Left ventricle myocardium inferior (tissue), 1 donor: ENCODE results near the gene PROK1. TPM values are rescaled to one million over a fixed set of nuclear protein-coding genes. Genes with fewer than 3 reads are reported as not detected.

Experiments used
- DNase-seq: peaks from one replicate; pipeline ENCODE4 v3.0.0-alpha.2; 2020
- H3K27ac ChIP-seq: fragments of 200-600 bp; replicated peaks from 2 replicates; pipeline ENCODE4 v1.8.0; 2021
- H3K27me3 ChIP-seq: fragments of 200-600 bp; 2 replicates; pipeline ENCODE4 v1.8.0; 2021; ENCODE audit warnings: low read depth
- H3K36me3 ChIP-seq: fragments of 200-600 bp; 2 replicates; pipeline ENCODE4 v1.8.0; 2021
- H3K4me1 ChIP-seq: fragments of 200-600 bp; 2 replicates; pipeline ENCODE4 v1.8.0; 2021
- H3K4me3 ChIP-seq: fragments of 200-600 bp; 2 replicates; pipeline ENCODE4 v1.8.0; 2021; ENCODE audit warnings: mild to moderate bottlenecking, moderate library complexity
- H3K9me3 ChIP-seq: fragments of 200-600 bp; replicated peaks from 2 replicates; pipeline ENCODE4 v1.8.0; 2021
- CTCF ChIP-seq: fragments of 200-600 bp; IDR thresholded peaks from 2 replicates; pipeline ENCODE4 v1.8.0; 2021; ENCODE audit warnings: antibody characterized with exemption, mild to moderate bottlenecking, borderline replicate concordance
- intact Hi-C: fragments of 100-400 bp; cut with micrococcal nuclease; formaldehyde crosslinking; loops from one replicate; pipeline ENCODE4 v1.11.0; 2022
- total RNA-seq: library from RNA; stranded (reverse); fragmentation: NEBNext Ultra II Directional; extraction: Animal tissue kit (Norgen Biotek cat#: 25700); gene quantifications from one replicate; pipeline ENCODE4 v1.2.1, GENCODE V29; 2021
- donor health status: DM: no; HTN: yes; CAD: no; lungs with severe emphysema.

Gene PROK1
- total RNA-seq, 1 donor from 2014 or later, result not detected

DNA sequence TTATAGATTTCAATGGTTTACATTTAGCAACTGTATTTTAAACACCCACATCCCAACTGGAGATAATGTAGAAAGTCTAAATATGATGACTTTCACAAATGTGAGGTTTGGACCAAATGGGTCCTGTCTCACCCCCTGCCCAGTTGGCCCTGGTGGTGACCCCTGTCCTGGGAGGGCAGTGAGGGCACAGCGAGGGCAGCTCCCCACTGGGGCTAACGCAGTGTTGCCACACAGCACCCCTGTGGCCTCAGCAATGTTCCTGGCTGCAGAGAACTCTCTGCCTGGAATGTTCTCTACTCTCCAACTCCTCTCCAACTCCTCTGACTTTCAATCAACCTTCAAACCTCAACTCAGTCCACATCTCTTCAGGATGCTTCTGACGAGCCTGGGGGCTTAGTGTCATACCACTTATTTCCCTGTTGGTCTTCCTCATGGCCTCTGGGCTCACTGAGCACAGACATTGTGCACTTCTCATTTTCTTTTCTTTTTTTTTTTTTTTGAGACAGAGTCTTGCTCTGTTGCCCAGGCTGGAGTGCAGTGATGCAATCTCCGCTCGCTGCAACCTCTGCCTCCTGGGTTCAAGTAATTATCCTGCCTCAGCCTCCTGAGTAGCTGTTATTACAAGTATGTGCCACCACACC is 42.2 kb downstream of the PROK1 start:
- Histone ChIP-seq H3K36me3 (no peaks in the 10 kb centered on the region), H3K4me3 (no peak overlapping the region), H3K27me3 (no peaks in the 10 kb centered on the region), H3K9me3 (no peaks in the 10 kb centered on the region), H3K4me1 (no peaks in the 10 kb centered on the region), H3K27ac (no peak overlapping the region)
- no peak for DNase-seq
- no peak for TF ChIP-seq CTCF
- intact Hi-C loops, result no loop called here

DNA sequence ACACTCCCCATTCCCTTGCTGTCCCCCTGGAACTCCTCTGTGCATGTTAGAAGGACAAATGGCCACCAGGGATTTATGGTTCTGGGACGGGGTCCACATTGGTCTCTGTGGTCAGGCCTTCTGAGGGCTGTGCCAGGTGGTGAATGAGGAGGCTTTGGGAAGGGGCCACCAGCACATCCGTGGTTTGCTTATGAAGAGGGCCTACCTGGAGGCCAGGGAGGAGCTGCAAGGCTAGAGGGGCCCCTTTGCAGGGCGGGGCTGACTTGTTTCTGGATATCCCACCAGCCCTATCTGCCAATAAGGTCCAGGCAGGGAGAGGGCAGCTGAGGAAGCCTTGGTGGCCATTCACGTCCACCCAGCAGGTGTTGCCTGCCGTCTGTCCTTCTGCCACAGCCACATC is 43.1 kb downstream of the PROK1 start:
- Histone ChIP-seq H3K27me3 (no peaks in the 10 kb centered on the region), H3K4me3 (no peak overlapping the region), H3K9me3 (no peaks in the 10 kb centered on the region), H3K36me3 (no peaks in the 10 kb centered on the region), H3K27ac (no peak overlapping the region), H3K4me1 (no peaks in the 10 kb centered on the region)
- no peak for DNase-seq
- intact Hi-C loops, result no loop called here
- no peak for TF ChIP-seq CTCF

DNA sequence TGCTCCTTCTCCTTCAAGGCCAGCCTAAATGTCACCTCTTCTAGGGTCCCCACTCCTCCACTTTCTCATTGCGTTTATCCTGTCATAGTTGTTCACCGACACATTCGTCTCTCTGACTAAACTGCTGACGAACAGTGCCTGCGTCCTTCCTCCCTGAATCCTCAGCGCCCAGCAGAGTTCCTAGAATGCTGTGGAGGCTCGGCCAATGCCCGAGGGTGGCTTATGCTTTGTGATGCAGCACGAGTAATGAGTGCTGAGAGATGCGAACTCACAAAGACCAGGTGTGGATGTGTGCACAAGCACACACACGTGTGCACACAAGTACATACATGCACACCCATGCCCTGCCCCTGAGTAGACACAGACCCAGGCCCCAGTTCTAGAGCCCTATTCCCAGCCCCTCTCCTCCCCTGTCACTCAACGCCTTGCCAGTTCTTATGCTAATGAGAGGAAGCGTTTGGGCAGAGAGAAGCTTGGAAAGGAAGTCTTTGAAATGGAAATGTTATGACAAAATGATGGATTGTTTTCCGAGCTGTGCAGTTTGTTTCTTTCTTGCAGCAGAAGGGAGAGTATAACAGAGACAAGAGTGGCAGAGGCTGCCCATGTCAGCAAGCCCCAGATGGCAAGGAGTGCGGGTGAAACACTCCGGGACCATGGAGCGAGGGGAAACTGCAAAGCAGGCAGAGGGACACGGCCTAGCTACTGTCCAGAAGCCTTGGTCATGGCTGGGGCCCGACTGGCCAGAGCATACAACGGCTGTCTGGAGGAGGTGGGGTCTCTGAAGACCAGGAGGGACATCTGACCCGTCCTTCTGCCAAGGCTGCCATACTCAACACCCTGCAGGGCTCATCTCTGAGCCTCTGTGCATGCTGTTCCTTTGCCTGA is 43.8 kb downstream of the PROK1 start:
- Histone ChIP-seq H3K36me3 (no peaks in the 10 kb centered on the region), H3K4me1 (no peaks in the 10 kb centered on the region), H3K9me3 (no peaks in the 10 kb centered on the region), H3K4me3 (no peak overlapping the region), H3K27me3 (no peaks in the 10 kb centered on the region), H3K27ac (no peak overlapping the region)
- no peak for TF ChIP-seq CTCF
- no peak for DNase-seq
- intact Hi-C loops, result no loop called here

- intact Hi-C loops, result no loop called here
- peak; percentile 67 for DNase-seq
- no peaks in the 10 kb centered on the region for H3K4me1 ChIP-seq
- H3K27me3 ChIP-seq, result no peaks in the 10 kb centered on the region
- no peaks in the 10 kb centered on the region for H3K36me3 ChIP-seq
- H3K9me3 ChIP-seq, result no peaks in the 10 kb centered on the region
- peak; percentile 92 for TF ChIP-seq CTCF
- no peak overlapping the region for H3K27ac ChIP-seq
- H3K4me3 ChIP-seq, result no peak overlapping the region
Measured at GRCh38 chr1:110495926-110496600, 45.1 kb downstream of the PROK1 start.

GRCh38 chr1:110498270-110498669 is 47.3 kb downstream of the PROK1 start:
- Histone ChIP-seq H3K27ac (no peak overlapping the region), H3K9me3 (no peaks in the 10 kb centered on the region), H3K27me3 (peaks cover 8% of the 10 kb centered on the region), H3K4me3 (no peak overlapping the region), H3K36me3 (no peaks in the 10 kb centered on the region), H3K4me1 (no peaks in the 10 kb centered on the region)
- TF ChIP-seq CTCF, result no peak
- intact Hi-C loops, result no loop called here
- DNase-seq, result no peak
